Stimulated activated naive CD8-positive, alpha-beta T cell treated with anti-CD3 and anti-CD28 coated beads, Interleukin-15, amount 100 ng/mL, for 72 hours (primary cell): ENCODE results near the gene BRI3.

Source experiments
- ATAC-seq: fragments of 150-1000 bp; cut with Tn5 transposase; 2 replicates; pipeline ENCODE4 v1.10.0; 2021; ENCODE audit warnings: mild to moderate bottlenecking, moderate library complexity
- DNase-seq, 2 donors: peaks; one replicate each; pipeline ENCODE4 v3.0.0; 2021 to 2022
- H3K27ac Mint-ChIP-seq, 2 donors: one replicate each; pipeline ENCODE4 v1.8.0; 2022; ENCODE audit warnings: mild to moderate bottlenecking in 2 of 2, mixed read lengths in 2 of 2, moderate library complexity in 2 of 2
- H3K27me3 Mint-ChIP-seq: one replicate; pipeline ENCODE4 v1.8.0; 2022; ENCODE audit warnings: mixed read lengths
- H3K4me1 Mint-ChIP-seq: one replicate; pipeline ENCODE4 v1.8.0; 2022; ENCODE audit warnings: mild to moderate bottlenecking, mixed read lengths
- H3K4me3 Mint-ChIP-seq, 2 donors: one replicate each; pipeline ENCODE4 v1.8.0; 2022; ENCODE audit warnings: mild to moderate bottlenecking in 2 of 2, mixed read lengths in 2 of 2, moderate library complexity in 1 of 2
- H3K9me3 Mint-ChIP-seq, 2 donors: one replicate each; pipeline ENCODE4 v1.8.0; 2022; ENCODE audit warnings: mixed read lengths in 2 of 2

BRI3 gene

DNA sequence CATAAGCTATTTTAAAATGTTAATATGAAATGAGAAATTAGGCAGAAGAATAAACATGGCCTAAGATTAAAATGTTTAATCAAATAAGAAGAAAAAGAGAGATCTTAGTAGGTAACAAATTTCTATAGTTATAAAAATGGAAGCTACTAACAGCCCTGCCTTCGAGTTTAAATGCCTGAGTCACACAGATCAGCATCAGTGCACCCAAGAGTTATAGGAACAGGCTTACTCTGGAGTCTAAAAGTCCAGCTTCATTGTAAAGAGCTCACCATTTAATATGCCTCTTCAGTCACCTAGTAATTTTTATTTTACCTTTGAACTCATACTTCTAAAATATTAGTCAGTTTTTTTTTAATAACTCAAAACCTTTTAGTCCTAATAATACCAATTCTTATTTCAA is 52.6 kb downstream of the BRI3 start:
- peak overlapping the region in 1 of 2 donors; percentile 40 for H3K27ac Mint-ChIP-seq
- ATAC-seq (no peak), DNase-seq (no peak)
- no peaks in the 10 kb centered on the region for H3K4me1 Mint-ChIP-seq
- H3K27me3 Mint-ChIP-seq, result no peaks in the 10 kb centered on the region
- no peak overlapping the region for H3K4me3 Mint-ChIP-seq
- peaks cover 0 to 2% of the 10 kb centered on the region in 2 donors for H3K9me3 Mint-ChIP-seq

DNA sequence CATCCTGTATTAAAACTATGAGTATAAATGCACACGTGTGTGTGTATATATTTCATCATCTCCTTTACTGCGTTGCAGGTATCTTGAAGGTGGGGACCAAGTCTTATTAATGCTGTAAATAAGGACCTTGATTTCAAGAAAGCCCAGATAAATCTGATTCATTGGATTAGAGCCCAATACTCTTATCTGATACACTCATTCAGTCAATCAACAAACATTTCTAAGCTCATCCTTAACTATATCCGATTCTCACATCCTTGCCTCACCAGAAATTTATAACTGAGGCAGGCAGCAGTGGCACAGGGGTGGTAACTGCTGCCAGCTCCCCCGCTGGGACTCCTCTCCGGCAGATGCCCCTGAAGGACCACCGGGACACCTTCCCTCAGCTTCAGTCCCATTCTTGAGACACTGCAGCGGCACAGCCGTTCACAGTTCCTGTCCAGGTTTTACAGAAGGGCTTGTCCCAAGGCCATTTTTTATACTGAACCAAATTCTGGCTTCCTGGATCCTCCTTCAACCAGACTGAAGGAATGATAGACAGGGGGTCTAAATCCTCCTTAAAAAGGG is 54.0 kb downstream of the BRI3 start:
- Mint-ChIP-seq H3K27ac (no peak overlapping the region), H3K27me3 (no peaks in the 10 kb centered on the region), H3K4me1 (no peaks in the 10 kb centered on the region), H3K4me3 (no peak overlapping the region), H3K9me3 (peaks cover 0 to 7% of the 10 kb centered on the region in 2 donors)
- no peak for DNase-seq
- ATAC-seq, result no peak

GRCh38 chr7:98338441-98338840 is 57.0 kb downstream of the BRI3 start:
- no peak overlapping the region for H3K27ac Mint-ChIP-seq
- peaks cover 0 to 7% of the 10 kb centered on the region in 2 donors for H3K9me3 Mint-ChIP-seq
- H3K4me3 Mint-ChIP-seq, result no peak overlapping the region
- no peaks in the 10 kb centered on the region for H3K27me3 Mint-ChIP-seq
- no peaks in the 10 kb centered on the region for H3K4me1 Mint-ChIP-seq
- ATAC-seq (no peak), DNase-seq (no peak)

- peaks cover 0 to 7% of the 10 kb centered on the region in 2 donors for H3K9me3 Mint-ChIP-seq
- ATAC-seq (no peak), DNase-seq (no peak)
- no peak overlapping the region for H3K27ac Mint-ChIP-seq
- no peak overlapping the region for H3K4me3 Mint-ChIP-seq
- no peaks in the 10 kb centered on the region for H3K4me1 Mint-ChIP-seq
- H3K27me3 Mint-ChIP-seq, result no peaks in the 10 kb centered on the region
Observed at GRCh38 chr7:98339043-98339442, 57.6 kb downstream of the BRI3 start.

DNA sequence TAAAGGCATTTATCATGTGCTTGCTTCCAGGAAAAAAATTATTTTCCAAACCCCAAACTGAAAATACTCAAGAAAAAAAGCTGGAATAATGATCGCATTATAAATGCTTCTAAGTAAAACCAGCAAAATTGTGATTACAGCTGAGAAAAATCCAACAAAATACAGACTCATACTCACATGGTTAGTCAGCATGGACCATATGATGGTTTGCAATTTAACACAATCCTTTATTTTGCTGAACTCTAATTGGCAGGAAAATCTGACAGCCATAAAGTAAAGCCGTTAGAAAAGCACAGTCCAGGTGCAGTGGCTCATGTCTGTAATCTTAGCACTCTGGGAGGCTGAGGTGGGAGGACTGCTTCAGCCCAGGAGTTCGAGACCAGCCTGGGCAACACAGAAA is 59.6 kb downstream of the BRI3 start:
- ATAC-seq (no peak), DNase-seq (no peak)
- H3K27me3 Mint-ChIP-seq, result no peaks in the 10 kb centered on the region
- no peak overlapping the region for H3K4me3 Mint-ChIP-seq
- peaks cover 0 to 7% of the 10 kb centered on the region in 2 donors for H3K9me3 Mint-ChIP-seq
- no peaks in the 10 kb centered on the region for H3K4me1 Mint-ChIP-seq
- no peak overlapping the region for H3K27ac Mint-ChIP-seq
